Activated T-helper 1 cell treated with anti-CD3 and anti-CD28 coated beads, Interleukin-2, amount 50 U/mL, for 16 hours (primary cell): ENCODE measurements around the gene TBCD.

Experiments used
- DNase-seq, 2 donors: peaks; one replicate each; pipeline ENCODE4 v3.0.0-alpha.2; 2020; ENCODE audit warnings: low read depth in 1 of 2, low spot score in 1 of 2

TBCD gene

GRCh38 chr17:82900741-82901140 lies 148.9 kb downstream of the TBCD start:
- DNase-seq, result no peak

- DNase-seq, result no peak
These were observed 149.5 kb downstream of the TBCD start for GRCh38 chr17:82901356-82901755.

- no peak for DNase-seq
These were observed 150.0 kb downstream of the TBCD start for GRCh38 chr17:82901856-82902255.

GRCh38 chr17:82902972-82903874 lies 151.4 kb downstream of the TBCD start:
- no peak for DNase-seq

GRCh38 chr17:82905130-82905529 lies 153.3 kb downstream of the TBCD start:
- DNase-seq, result no peak

- no peak for DNase-seq
These were observed 156.1 kb downstream of the TBCD start for GRCh38 chr17:82907797-82908542.

GRCh38 chr17:82908543-82909160 lies 156.8 kb downstream of the TBCD start:
- DNase-seq, result no peak

GRCh38 chr17:82909322-82909904 lies 157.5 kb downstream of the TBCD start:
- no peak for DNase-seq

GRCh38 chr17:82910041-82910481 lies 158.2 kb downstream of the TBCD start:
- no peak for DNase-seq

GRCh38 chr17:82910770-82911169 lies 158.9 kb downstream of the TBCD start:
- DNase-seq, result no peak

GRCh38 chr17:82911822-82912221 lies 160.0 kb downstream of the TBCD start:
- DNase-seq, result no peak

- DNase-seq, result no peak
These were observed 160.7 kb downstream of the TBCD start for GRCh38 chr17:82912484-82913089.

- DNase-seq, result no peak
These were observed 161.6 kb downstream of the TBCD start for GRCh38 chr17:82913304-82914043.

GRCh38 chr17:82914375-82914774 lies 162.5 kb downstream of the TBCD start:
- no peak for DNase-seq

- no peak for DNase-seq
These were observed 163.3 kb downstream of the TBCD start for GRCh38 chr17:82915010-82915756.

- no peak for DNase-seq
These were observed 163.8 kb downstream of the TBCD start for GRCh38 chr17:82915757-82916027.

- no peak for DNase-seq
These were observed 166.0 kb downstream of the TBCD start for GRCh38 chr17:82917699-82918345.

- DNase-seq, result no peak
These were observed 166.6 kb downstream of the TBCD start for GRCh38 chr17:82918508-82918907.

- no peak for DNase-seq
These were observed 168.3 kb downstream of the TBCD start for GRCh38 chr17:82920150-82920549.
